GM19023 (cell line): Measurements from ENCODE around the gene HOXC9.

Experiments
- ATAC-seq: cut with Tn5 transposase; IDR thresholded peaks from one replicate; pipeline ENCODE4 v1.9.1; 2021; ENCODE audit warnings: mild to moderate bottlenecking, moderate library complexity; ENCODE audit not compliant: unreplicated experiment

The HOXC9 gene

DNA sequence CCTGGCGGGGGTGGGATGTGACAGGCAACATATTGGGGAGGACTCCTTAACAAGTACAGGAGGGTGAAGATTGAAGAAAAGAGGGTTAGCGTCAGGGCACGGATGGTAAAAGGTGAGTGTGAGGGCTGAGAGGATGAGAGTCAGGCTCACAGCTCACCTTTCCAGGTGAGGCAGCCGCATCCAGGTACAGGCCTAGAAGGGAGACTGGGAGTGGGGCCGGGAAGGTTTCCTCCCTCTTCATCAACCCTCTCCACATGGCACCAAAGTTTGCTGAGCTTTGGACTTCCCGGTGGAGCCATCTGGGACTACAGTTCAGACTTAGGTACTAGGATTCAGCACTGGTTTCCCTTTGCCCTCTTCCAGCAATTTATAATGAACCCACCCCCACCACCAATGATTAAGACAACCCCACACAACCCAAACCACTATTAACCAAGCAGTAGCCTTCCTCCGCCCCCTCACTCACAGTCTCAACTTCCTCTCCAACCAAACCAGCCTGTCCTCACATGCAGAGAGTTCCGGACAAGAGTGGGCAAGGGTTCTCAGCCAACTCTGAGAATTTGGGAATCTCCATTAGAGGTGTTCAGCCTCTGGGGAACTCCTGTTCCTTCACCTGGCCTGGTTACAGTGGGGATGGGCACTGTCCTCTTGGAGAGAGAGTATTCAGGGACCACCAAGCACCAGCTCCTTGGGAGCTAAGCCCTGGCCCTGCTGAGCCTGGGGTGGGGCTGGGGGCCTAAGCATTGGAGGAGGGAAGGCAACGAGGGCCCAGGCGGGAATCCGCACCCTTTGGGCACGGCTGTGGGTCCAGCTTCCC lies 51.3 kb downstream of the HOXC9 start:
- no peak for ATAC-seq

DNA sequence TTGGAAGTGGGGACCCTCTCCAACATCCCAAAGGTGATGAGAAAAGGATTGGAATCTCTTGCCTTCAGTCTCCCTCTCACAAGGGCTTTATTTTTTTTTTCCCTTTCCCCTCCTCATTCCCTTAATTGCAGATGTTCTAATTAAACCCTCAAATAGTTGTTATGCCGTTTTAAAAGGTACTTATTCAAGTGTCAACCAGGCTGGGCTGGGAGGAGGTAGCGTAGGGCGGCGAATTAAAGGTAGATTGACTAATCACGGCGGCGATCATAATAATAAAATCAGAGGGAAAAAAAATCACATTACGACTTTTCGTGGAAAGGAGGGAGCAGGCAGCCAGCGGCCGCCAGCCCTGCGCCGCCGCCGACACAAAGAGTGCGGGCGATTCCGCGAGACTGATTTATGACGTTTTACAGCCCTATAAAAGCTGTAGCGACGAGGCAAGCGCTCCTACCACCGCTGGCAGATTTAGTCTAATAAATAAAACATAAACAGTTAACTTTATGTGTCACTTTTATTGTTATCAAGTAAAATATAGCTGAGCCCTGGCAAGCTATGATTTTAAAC lies 52.0 kb downstream of the HOXC9 start:
- no peak for ATAC-seq

DNA sequence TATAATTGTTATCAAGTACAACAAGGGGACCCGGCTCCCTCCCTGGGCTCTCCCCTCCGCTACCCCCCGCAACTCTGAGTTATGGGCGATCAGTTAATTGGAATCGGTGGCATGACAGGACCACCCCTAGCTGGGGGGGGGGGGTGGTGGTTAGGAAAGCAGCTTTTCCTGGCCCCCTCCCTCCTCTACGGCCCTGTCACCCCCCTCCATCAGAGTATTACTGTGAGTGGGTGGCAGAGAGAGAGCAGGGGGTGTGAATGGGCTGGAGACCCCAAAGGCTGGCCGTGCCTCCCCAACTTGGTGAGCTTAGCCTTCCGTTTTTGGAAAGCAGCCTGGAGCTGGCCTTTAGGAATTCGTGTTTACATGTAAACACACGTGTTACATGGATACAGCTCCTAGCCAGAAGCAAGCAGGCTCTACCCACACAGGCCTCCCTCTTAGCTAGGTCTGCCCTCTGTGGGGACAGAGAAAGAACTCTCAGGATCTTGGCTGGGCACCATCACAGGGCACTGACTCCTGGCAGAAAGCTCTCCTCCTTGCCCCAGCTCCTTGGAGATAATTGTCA lies 52.6 kb downstream of the HOXC9 start:
- peak; percentile 21 for ATAC-seq
